ENCODE results near the gene DIP2C. TPM values are rescaled to one million over a fixed set of nuclear protein-coding genes. Genes with fewer than 3 reads are reported as not detected.

The DIP2C gene
- total RNA-seq, 2 donors from 2014 or later: 13.0 to 13.7 TPM

- Mint-ChIP-seq H3K9me3 (no peaks in the 10 kb centered on the region), H3K27ac (no peak overlapping the region), H3K4me3 (no peak overlapping the region), H3K4me1 (peaks cover 12% of the 10 kb centered on the region), H3K27me3 (ENCODE audit: insufficient read depth) (peaks cover 90% of the 10 kb centered on the region), H3K36me3 (ENCODE audit: low read depth) (peaks cover 8% of the 10 kb centered on the region)
- TF ChIP-seq CTCF (conservative IDR thresholded peaks at IDR 0.05): no peak
- peak; percentile 89 for DNase-seq
- 91 to 93% methylated on average over 25 to 32 of the region's 32 CpGs for whole genome bisulfite sequencing, 2 experiments (ENCODE audit: insufficient coverage in 1 of 2, insufficient read length in 1 of 2)
- H3K27me3 ChIP-seq (ENCODE audit: control insufficient read depth, insufficient read depth, low read length, poor library complexity, severe bottlenecking): peaks cover 78% of the 10 kb centered on the region
- no peak overlapping the region for H3K4me3 ChIP-seq (ENCODE audit: low read length)
- peaks cover 11% of the 10 kb centered on the region for H3K9me3 ChIP-seq (ENCODE audit: control insufficient read depth, low read length)
- peaks cover 8% of the 10 kb centered on the region for H3K4me1 ChIP-seq (ENCODE audit: control insufficient read depth, insufficient read depth, low read length)
- H3K36me3 ChIP-seq (ENCODE audit: control insufficient read depth, insufficient read depth, low read length): no peaks in the 10 kb centered on the region
- no peak overlapping the region for H3K9ac ChIP-seq (ENCODE audit: extremely low read depth, low read length, poor library complexity, severe bottlenecking)
- H3K27ac ChIP-seq (ENCODE audit: low read depth, low read length): no peak overlapping the region
Measured at GRCh38 chr10:506451-507354, 182.8 kb downstream of the DIP2C start.

- 93% methylated on average over 3 of the region's 3 CpGs; no CpG with 5 or more reads in 1 of the 2 experiments for WGBS, 2 experiments (ENCODE audit: insufficient coverage in 1 of 2, insufficient read length in 1 of 2)
- H3K9me3 ChIP-seq (ENCODE audit: control insufficient read depth, low read length): peaks cover 11% of the 10 kb centered on the region
- H3K27ac ChIP-seq (ENCODE audit: low read depth, low read length): no peak overlapping the region
- TF ChIP-seq CTCF (conservative IDR thresholded peaks at IDR 0.05): no peak
- H3K4me1 ChIP-seq (ENCODE audit: control insufficient read depth, insufficient read depth, low read length): no peaks in the 10 kb centered on the region
- no peaks in the 10 kb centered on the region for H3K9me3 Mint-ChIP-seq
- peaks cover 94% of the 10 kb centered on the region for H3K27me3 Mint-ChIP-seq (ENCODE audit: insufficient read depth)
- no peak overlapping the region for H3K27ac Mint-ChIP-seq
- DNase-seq: no peak
- no peak overlapping the region for H3K4me3 ChIP-seq (ENCODE audit: low read length)
- H3K4me3 Mint-ChIP-seq: no peak overlapping the region
- H3K27me3 ChIP-seq (ENCODE audit: control insufficient read depth, insufficient read depth, low read length, poor library complexity, severe bottlenecking): peaks cover 76% of the 10 kb centered on the region
- no peak overlapping the region for H3K9ac ChIP-seq (ENCODE audit: extremely low read depth, low read length, poor library complexity, severe bottlenecking)
- H3K36me3 Mint-ChIP-seq (ENCODE audit: low read depth): peaks cover 8% of the 10 kb centered on the region
- peaks cover 2% of the 10 kb centered on the region for H3K4me1 Mint-ChIP-seq
- no peaks in the 10 kb centered on the region for H3K36me3 ChIP-seq (ENCODE audit: control insufficient read depth, insufficient read depth, low read length)
Measured at GRCh38 chr10:505419-505818, 184.0 kb downstream of the DIP2C start.

- 93 to 94% methylated on average over 13 to 14 of the region's 14 CpGs for WGBS, 2 experiments (ENCODE audit: insufficient coverage in 1 of 2, insufficient read length in 1 of 2)
- Histone ChIP-seq H3K27ac (ENCODE audit: low read depth, low read length) (no peak overlapping the region), H3K36me3 (ENCODE audit: control insufficient read depth, insufficient read depth, low read length) (no peaks in the 10 kb centered on the region), H3K9ac (ENCODE audit: extremely low read depth, low read length, poor library complexity, severe bottlenecking) (no peak overlapping the region), H3K4me1 (ENCODE audit: control insufficient read depth, insufficient read depth, low read length) (no peaks in the 10 kb centered on the region), H3K9me3 (ENCODE audit: control insufficient read depth, low read length) (peaks cover 11% of the 10 kb centered on the region), H3K27me3 (ENCODE audit: control insufficient read depth, insufficient read depth, low read length, poor library complexity, severe bottlenecking) (peaks cover 70% of the 10 kb centered on the region), H3K4me3 (ENCODE audit: low read length) (no peak overlapping the region)
- Mint-ChIP-seq H3K27me3 (ENCODE audit: insufficient read depth) (peaks cover 88% of the 10 kb centered on the region), H3K36me3 (ENCODE audit: low read depth) (peaks cover 8% of the 10 kb centered on the region), H3K4me3 (no peak overlapping the region), H3K27ac (no peak overlapping the region), H3K9me3 (no peaks in the 10 kb centered on the region), H3K4me1 (peaks cover 5% of the 10 kb centered on the region)
- TF ChIP-seq CTCF (conservative IDR thresholded peaks at IDR 0.05): no peak
- no peak for DNase-seq
Measured at GRCh38 chr10:504806-505205, 184.7 kb downstream of the DIP2C start.
